Osteoblast (primary cell): Measurements from ENCODE around the gene GNG14. TPM values are rescaled to one million over a fixed set of nuclear protein-coding genes. Genes with fewer than 3 reads are reported as not detected.

Experiments used
- DNase-seq: peaks from one replicate; pipeline ENCODE4 v3.0.0; 2011; ENCODE audit warnings: low spot score, mixed read lengths; ENCODE audit not compliant: insufficient read length; ENCODE audit errors: missing footprints
- H2AFZ ChIP-seq: 2 replicates; pipeline ENCODE4 v1.6.0; 2011; ENCODE audit warnings: mild to moderate bottlenecking, low read length
- H3K27ac ChIP-seq: 2 replicates; pipeline ENCODE4 v1.5.1; 2011; ENCODE audit warnings: mild to moderate bottlenecking, low read depth, low read length, moderate library complexity
- H3K27me3 ChIP-seq: 2 replicates; pipeline ENCODE4 v1.6.0; 2012; ENCODE audit warnings: mild to moderate bottlenecking, control low read depth, inconsistent platforms, low read length, moderate library complexity; ENCODE audit not compliant: insufficient read depth
- H3K36me3 ChIP-seq: 2 replicates; pipeline ENCODE4 v1.5.1; 2011; ENCODE audit warnings: mild to moderate bottlenecking, low read length, control low read depth, moderate library complexity; ENCODE audit not compliant: insufficient read depth
- H3K4me1 ChIP-seq: 2 replicates; pipeline ENCODE4 v1.5.1; 2011; ENCODE audit warnings: mild to moderate bottlenecking, low read length, control low read depth, moderate library complexity; ENCODE audit not compliant: insufficient read depth
- H3K4me2 ChIP-seq: 2 replicates; pipeline ENCODE4 v1.6.0; 2011; ENCODE audit warnings: mild to moderate bottlenecking, low read length; ENCODE audit not compliant: insufficient read depth
- H3K4me3 ChIP-seq: fragments of 200-600 bp; sonication (generic); 3 replicates; pipeline ENCODE4 v1.5.1; 2012; ENCODE audit warnings: mild to moderate bottlenecking, low read length, inconsistent platforms; ENCODE audit not compliant: insufficient read depth
- H3K79me2 ChIP-seq: 2 replicates; pipeline ENCODE4 v1.6.0; 2012; ENCODE audit warnings: mild to moderate bottlenecking, low read length, control low read depth, inconsistent platforms; ENCODE audit not compliant: insufficient read depth
- H3K9me3 ChIP-seq: 2 replicates; pipeline ENCODE4 v1.5.1; 2011; ENCODE audit warnings: low read depth, low read length, control low read depth
- H4K20me1 ChIP-seq: 2 replicates; pipeline ENCODE4 v1.6.0; 2012; ENCODE audit warnings: mild to moderate bottlenecking, low read length, control low read depth; ENCODE audit not compliant: insufficient read depth
- total RNA-seq: library from RNA; depleted of rRNA; stranded (reverse); fragments of >200 nt; gene quantifications from 2 replicates; pipeline ENCODE4 v1.2.3, GENCODE V29; 2012
- TF ChIP-seq, protein P1 (sequence below): IDR thresholded peaks from 2 replicates; pipeline ENCODE4 v1.5.1; 2011; ENCODE audit warnings: mild to moderate bottlenecking, low read depth, low read length, moderate library complexity; ENCODE audit errors: extremely low read depth

The GNG14 gene
- total RNA-seq, 1 donor, result not detected

DNA sequence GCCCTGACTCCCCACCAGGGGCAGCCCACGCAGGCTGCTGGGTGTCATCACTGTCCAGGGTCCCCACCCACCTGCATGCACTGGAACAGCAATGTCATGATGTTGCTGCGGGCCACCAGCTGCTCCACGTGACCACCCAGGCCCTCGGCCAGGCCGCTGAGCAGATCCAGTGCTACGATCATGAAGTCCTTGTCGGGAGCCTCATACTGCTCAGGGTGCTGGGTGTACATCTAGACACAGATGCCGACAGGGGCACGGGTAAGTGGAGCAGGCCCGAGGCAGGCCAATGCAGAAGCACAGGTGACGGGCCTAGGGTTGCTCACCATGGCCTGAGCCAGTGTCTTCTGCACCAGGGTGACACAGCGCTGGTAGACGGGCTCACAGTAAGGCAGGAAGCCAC lies 17.4 kb downstream of the GNG14 start:
- Histone ChIP-seq H3K9me3 (no peaks in the 10 kb centered on the region), H4K20me1 (peaks cover 5% of the 10 kb centered on the region), H3K36me3 (peaks cover 90% of the 10 kb centered on the region), H3K4me1 (no peaks in the 10 kb centered on the region), H3K4me3 (no peak overlapping the region), H3K79me2 (peaks cover 2% of the 10 kb centered on the region), H2AFZ (no peak overlapping the region), H3K4me2 (no peak overlapping the region), H3K27ac (no peak overlapping the region), H3K27me3 (no peaks in the 10 kb centered on the region)
- DNase-seq, result peak; percentile 64
- TF ChIP-seq, protein P1, sequence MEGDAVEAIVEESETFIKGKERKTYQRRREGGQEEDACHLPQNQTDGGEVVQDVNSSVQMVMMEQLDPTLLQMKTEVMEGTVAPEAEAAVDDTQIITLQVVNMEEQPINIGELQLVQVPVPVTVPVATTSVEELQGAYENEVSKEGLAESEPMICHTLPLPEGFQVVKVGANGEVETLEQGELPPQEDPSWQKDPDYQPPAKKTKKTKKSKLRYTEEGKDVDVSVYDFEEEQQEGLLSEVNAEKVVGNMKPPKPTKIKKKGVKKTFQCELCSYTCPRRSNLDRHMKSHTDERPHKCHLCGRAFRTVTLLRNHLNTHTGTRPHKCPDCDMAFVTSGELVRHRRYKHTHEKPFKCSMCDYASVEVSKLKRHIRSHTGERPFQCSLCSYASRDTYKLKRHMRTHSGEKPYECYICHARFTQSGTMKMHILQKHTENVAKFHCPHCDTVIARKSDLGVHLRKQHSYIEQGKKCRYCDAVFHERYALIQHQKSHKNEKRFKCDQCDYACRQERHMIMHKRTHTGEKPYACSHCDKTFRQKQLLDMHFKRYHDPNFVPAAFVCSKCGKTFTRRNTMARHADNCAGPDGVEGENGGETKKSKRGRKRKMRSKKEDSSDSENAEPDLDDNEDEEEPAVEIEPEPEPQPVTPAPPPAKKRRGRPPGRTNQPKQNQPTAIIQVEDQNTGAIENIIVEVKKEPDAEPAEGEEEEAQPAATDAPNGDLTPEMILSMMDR, result no peak

DNA sequence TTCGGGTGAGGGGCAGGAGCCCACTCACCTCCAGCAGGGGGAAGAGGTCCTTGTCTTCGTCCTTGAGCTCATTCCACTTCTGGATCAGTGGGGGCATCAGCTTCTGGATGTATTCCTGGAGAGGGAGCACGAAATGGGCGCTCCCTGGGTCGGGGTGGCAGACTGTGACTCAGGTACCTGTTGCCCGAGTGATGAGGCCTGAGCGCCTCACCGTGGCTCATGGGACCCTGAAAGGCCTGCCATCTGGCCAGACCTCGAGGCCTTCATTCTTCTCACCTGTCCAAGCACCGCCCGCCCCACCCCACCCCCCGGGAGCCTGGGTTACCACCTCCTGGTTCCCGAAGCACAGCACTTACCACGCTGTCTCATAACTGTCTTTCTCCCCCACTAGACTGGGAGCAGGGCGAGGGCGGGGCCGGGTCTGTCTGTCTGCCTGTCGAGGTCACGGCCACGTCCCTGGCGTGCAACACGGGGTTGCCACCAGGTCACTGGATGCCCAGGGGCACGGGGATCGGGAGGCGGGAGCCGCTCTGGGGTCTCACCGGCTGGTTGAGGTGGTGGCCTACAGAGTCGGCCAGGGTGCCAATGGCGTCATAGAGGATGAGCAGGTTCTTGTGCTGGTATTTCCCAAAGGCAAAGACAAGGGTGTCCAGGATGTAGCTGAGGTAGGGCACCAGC lies 18.0 kb downstream of the GNG14 start:
- H2AFZ ChIP-seq, result no peak overlapping the region
- H3K27me3 ChIP-seq, result no peaks in the 10 kb centered on the region
- H3K4me2 ChIP-seq, result no peak overlapping the region
- no peak overlapping the region for H3K27ac ChIP-seq
- H4K20me1 ChIP-seq, result peaks cover 5% of the 10 kb centered on the region
- H3K9me3 ChIP-seq, result no peaks in the 10 kb centered on the region
- peaks cover 7% of the 10 kb centered on the region for H3K79me2 ChIP-seq
- H3K4me1 ChIP-seq, result no peaks in the 10 kb centered on the region
- H3K4me3 ChIP-seq, result no peak overlapping the region
- peak; percentile 73 for DNase-seq
- H3K36me3 ChIP-seq, result peaks cover 93% of the 10 kb centered on the region
- TF ChIP-seq, protein P1, result no peak

DNA sequence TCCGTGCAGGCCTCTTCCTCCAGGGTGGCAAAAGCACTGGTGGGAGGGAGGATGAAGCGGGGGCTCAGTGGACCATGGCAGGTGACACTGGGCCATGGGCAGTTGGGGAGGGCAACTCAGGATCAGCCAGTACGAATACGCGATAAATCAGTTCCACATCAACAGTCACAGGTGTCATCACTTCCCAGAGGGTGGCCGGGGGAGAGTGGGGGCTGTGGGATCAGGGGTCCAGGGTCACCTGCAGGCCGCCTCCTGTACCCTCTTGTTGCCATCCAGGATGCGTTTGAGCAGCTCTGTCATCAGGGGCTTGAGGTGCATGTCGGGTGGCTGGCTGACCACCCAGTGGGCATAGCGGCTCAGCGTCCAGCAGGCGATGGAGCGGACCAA lies 18.5 kb downstream of the GNG14 start:
- H3K4me3 ChIP-seq, result no peak overlapping the region
- no peak for DNase-seq
- no peaks in the 10 kb centered on the region for H3K9me3 ChIP-seq

DNA sequence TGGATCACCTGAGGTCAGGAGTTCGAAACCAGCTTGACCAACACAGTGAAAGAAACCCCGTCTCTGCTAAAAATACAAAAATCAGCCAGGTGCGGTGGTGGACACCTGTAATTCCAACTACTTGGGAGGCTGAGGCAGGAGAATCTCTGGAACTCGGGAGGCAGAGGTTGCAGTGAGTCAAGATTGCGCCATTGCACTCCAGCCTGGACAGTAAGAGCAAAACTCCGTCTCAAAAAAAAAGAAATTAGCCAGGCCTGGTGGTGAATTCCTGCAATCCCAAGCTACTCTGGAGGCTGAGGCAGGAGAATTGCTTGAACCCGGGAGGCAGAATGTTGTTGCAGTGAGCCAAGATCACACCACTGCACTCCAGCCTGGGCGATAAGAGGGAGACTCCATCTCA lies 20.8 kb downstream of the GNG14 start:
- H3K27ac ChIP-seq, result no peak overlapping the region
- peaks cover 82% of the 10 kb centered on the region for H3K36me3 ChIP-seq
- H4K20me1 ChIP-seq, result peaks cover 6% of the 10 kb centered on the region
- no peaks in the 10 kb centered on the region for H3K27me3 ChIP-seq
- no peak overlapping the region for H3K4me2 ChIP-seq
- peaks cover 10% of the 10 kb centered on the region for H3K79me2 ChIP-seq
- TF ChIP-seq, protein P1, result no peak
- no peak overlapping the region for H2AFZ ChIP-seq
- no peak overlapping the region for H3K4me3 ChIP-seq
- H3K4me1 ChIP-seq, result no peaks in the 10 kb centered on the region
- H3K9me3 ChIP-seq, result no peaks in the 10 kb centered on the region
- DNase-seq, result no peak

More for the DNA sequence above, 18.5 kb downstream of the GNG14 start:
- Histone ChIP-seq H2AFZ (no peak overlapping the region), H3K4me1 (no peaks in the 10 kb centered on the region), H4K20me1 (peaks cover 6% of the 10 kb centered on the region), H3K79me2 (peaks cover 10% of the 10 kb centered on the region), H3K4me2 (no peak overlapping the region), H3K27me3 (no peaks in the 10 kb centered on the region), H3K27ac (no peak overlapping the region), H3K36me3 (peaks cover 92% of the 10 kb centered on the region)
- TF ChIP-seq, protein P1, result no peak
